ENCODE data around the gene AP4M1. TPM values are rescaled to one million over a fixed set of nuclear protein-coding genes. Genes with fewer than 3 reads are reported as not detected.
A peak's percentile ranks its signal among the peaks of the same experiment; 100 is the strongest.

AP4M1 gene
- total RNA-seq, 2 experiments from 2014 or later = 13.0 to 13.1 TPM

GRCh38 chr7:100077205-100077604 lies 24.2 kb upstream of the AP4M1 start:
- H3K4me1 Mint-ChIP-seq = peaks cover 22% of the 10 kb centered on the region
- H3K27me3 Mint-ChIP-seq = no peaks in the 10 kb centered on the region
- no peak for DNase-seq
- H3K27ac Mint-ChIP-seq = no peak overlapping the region
- peaks cover 57% of the 10 kb centered on the region for H3K36me3 Mint-ChIP-seq
- peaks cover 7% of the 10 kb centered on the region for H3K9me3 Mint-ChIP-seq
- H3K4me3 Mint-ChIP-seq = no peak overlapping the region

GRCh38 chr7:100079024-100079560 lies 22.4 kb upstream of the AP4M1 start:
- Mint-ChIP-seq H3K4me3 (no peak overlapping the region), H3K27me3 (no peaks in the 10 kb centered on the region), H3K4me1 (peaks cover 30% of the 10 kb centered on the region), H3K9me3 (no peaks in the 10 kb centered on the region), H3K27ac (no peak overlapping the region), H3K36me3 (peaks cover 38% of the 10 kb centered on the region)
- DNase-seq = no peak

GRCh38 chr7:100080907-100081534 lies 20.4 kb upstream of the AP4M1 start:
- no peak for DNase-seq
- peak overlapping the region; percentile 92 for H3K4me3 Mint-ChIP-seq
- H3K27me3 Mint-ChIP-seq = no peaks in the 10 kb centered on the region
- H3K27ac Mint-ChIP-seq = peak overlapping the region; percentile 92
- H3K4me1 Mint-ChIP-seq = peaks cover 30% of the 10 kb centered on the region
- H3K9me3 Mint-ChIP-seq = no peaks in the 10 kb centered on the region
- peaks cover 19% of the 10 kb centered on the region for H3K36me3 Mint-ChIP-seq

GRCh38 chr7:100081535-100082102 lies 19.8 kb upstream of the AP4M1 start, which contains the start of gene ZNF3:
TSS of gene ZNF3 (minus strand) at chr7:100081723. CDS start at chr7:100077357, 4,366 bp downstream.
- no peaks in the 10 kb centered on the region for H3K9me3 Mint-ChIP-seq
- H3K27ac Mint-ChIP-seq = peak within 1 kb of the TSS; percentile 92
- DNase-seq = peak; percentile 99
- peak within 1 kb of the TSS; percentile 92 for H3K4me3 Mint-ChIP-seq
- peaks cover 17% of the 10 kb centered on the region for H3K36me3 Mint-ChIP-seq
- peaks cover 30% of the 10 kb centered on the region for H3K4me1 Mint-ChIP-seq
- H3K27me3 Mint-ChIP-seq = no peaks in the 10 kb centered on the region

GRCh38 chr7:100082978-100083377 lies 18.5 kb upstream of the AP4M1 start:
- H3K27ac Mint-ChIP-seq = peak overlapping the region; percentile 92
- no peaks in the 10 kb centered on the region for H3K27me3 Mint-ChIP-seq
- peak overlapping the region; percentile 92 for H3K4me3 Mint-ChIP-seq
- peaks cover 31% of the 10 kb centered on the region for H3K4me1 Mint-ChIP-seq
- peaks cover 13% of the 10 kb centered on the region for H3K36me3 Mint-ChIP-seq
- no peaks in the 10 kb centered on the region for H3K9me3 Mint-ChIP-seq
- no peak for DNase-seq

GRCh38 chr7:100085515-100085914 lies 15.9 kb upstream of the AP4M1 start:
- no peaks in the 10 kb centered on the region for H3K9me3 Mint-ChIP-seq
- no peaks in the 10 kb centered on the region for H3K27me3 Mint-ChIP-seq
- DNase-seq = no peak
- H3K27ac Mint-ChIP-seq = no peak overlapping the region
- peaks cover 37% of the 10 kb centered on the region for H3K4me1 Mint-ChIP-seq
- no peak overlapping the region for H3K4me3 Mint-ChIP-seq
- H3K36me3 Mint-ChIP-seq = peaks cover 15% of the 10 kb centered on the region

GRCh38 chr7:100087055-100087750 lies 14.2 kb upstream of the AP4M1 start:
- Mint-ChIP-seq H3K4me3 (peak overlapping the region; percentile 24), H3K27ac (no peak overlapping the region), H3K9me3 (no peaks in the 10 kb centered on the region), H3K36me3 (peaks cover 26% of the 10 kb centered on the region), H3K27me3 (no peaks in the 10 kb centered on the region), H3K4me1 (peaks cover 46% of the 10 kb centered on the region)
- DNase-seq = no peak

- Mint-ChIP-seq H3K4me3 (peak overlapping the region; percentile 97), H3K4me1 (peaks cover 39% of the 10 kb centered on the region), H3K27me3 (no peaks in the 10 kb centered on the region), H3K9me3 (no peaks in the 10 kb centered on the region), H3K27ac (peak overlapping the region; percentile 97), H3K36me3 (peaks cover 32% of the 10 kb centered on the region)
- DNase-seq = no peak
Measured at GRCh38 chr7:100088095-100088620, 13.3 kb upstream of the AP4M1 start.

- Mint-ChIP-seq H3K4me1 (peaks cover 39% of the 10 kb centered on the region), H3K4me3 (peak within 1 kb of the TSS; percentile 97), H3K27me3 (no peaks in the 10 kb centered on the region), H3K36me3 (peaks cover 39% of the 10 kb centered on the region), H3K27ac (peak within 1 kb of the TSS; percentile 97), H3K9me3 (no peaks in the 10 kb centered on the region)
- DNase-seq = peak; percentile 91
Measured at GRCh38 chr7:100088621-100089457, 12.6 kb upstream of the AP4M1 start, which contains the start of gene COPS6. TSS of gene COPS6 (plus strand) at chr7:100088969. CDS start at chr7:100088991, 22 bp downstream.

- peaks cover 40% of the 10 kb centered on the region for H3K36me3 Mint-ChIP-seq
- no peaks in the 10 kb centered on the region for H3K27me3 Mint-ChIP-seq
- H3K4me1 Mint-ChIP-seq = peaks cover 39% of the 10 kb centered on the region
- no peaks in the 10 kb centered on the region for H3K9me3 Mint-ChIP-seq
- DNase-seq = no peak
- peak overlapping the region; percentile 97 for H3K27ac Mint-ChIP-seq
- H3K4me3 Mint-ChIP-seq = peak overlapping the region; percentile 97
Measured at GRCh38 chr7:100089458-100090196, 11.8 kb upstream of the AP4M1 start.

- H3K36me3 Mint-ChIP-seq = peaks cover 48% of the 10 kb centered on the region
- peak overlapping the region; percentile 97 for H3K27ac Mint-ChIP-seq
- H3K4me3 Mint-ChIP-seq = peak overlapping the region; percentile 97
- H3K27me3 Mint-ChIP-seq = no peaks in the 10 kb centered on the region
- H3K4me1 Mint-ChIP-seq = peaks cover 43% of the 10 kb centered on the region
- no peaks in the 10 kb centered on the region for H3K9me3 Mint-ChIP-seq
- DNase-seq = no peak
Measured at GRCh38 chr7:100090527-100091410, 10.7 kb upstream of the AP4M1 start.

GRCh38 chr7:100091411-100092181 lies 9.8 kb upstream of the AP4M1 start:
- H3K9me3 Mint-ChIP-seq = no peaks in the 10 kb centered on the region
- no peak for DNase-seq
- H3K27ac Mint-ChIP-seq = peak overlapping the region; percentile 97
- peaks cover 56% of the 10 kb centered on the region for H3K36me3 Mint-ChIP-seq
- no peaks in the 10 kb centered on the region for H3K27me3 Mint-ChIP-seq
- H3K4me3 Mint-ChIP-seq = no peak overlapping the region
- H3K4me1 Mint-ChIP-seq = peaks cover 43% of the 10 kb centered on the region
